ENCODE results near the gene NAV2. TPM values are rescaled to one million over a fixed set of nuclear protein-coding genes. Genes with fewer than 3 reads are reported as not detected.

The NAV2 gene
- total RNA-seq, 1 donor from 2014 or later: 9.6 TPM

DNA sequence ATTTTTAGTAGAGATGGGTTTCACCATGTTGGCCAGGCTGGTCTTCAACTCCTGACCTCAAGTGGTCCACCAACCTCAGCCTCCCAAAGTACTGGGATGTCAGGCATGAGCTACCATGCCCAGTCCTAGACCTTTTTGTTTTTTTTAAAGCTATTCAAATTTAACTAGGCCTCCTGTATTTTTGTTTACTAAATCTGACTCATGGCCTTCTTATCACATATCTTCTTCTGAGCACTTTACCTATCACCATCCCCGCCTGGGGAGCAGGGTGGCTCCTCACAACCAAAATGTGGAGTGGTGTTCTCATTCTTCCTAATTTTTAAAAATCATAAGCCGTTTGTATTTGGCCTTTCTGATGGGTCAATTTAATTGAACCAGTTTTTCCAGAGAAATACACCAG is 355.0 kb downstream of the NAV2 start:
- H3K27ac Mint-ChIP-seq: no peak overlapping the region
- H4K20me1 ChIP-seq (ENCODE audit: low read depth): no peaks in the 10 kb centered on the region
- no peak overlapping the region for H3K27ac ChIP-seq
- H3K4me1 ChIP-seq: no peaks in the 10 kb centered on the region
- no peaks in the 10 kb centered on the region for H3K4me1 Mint-ChIP-seq
- no peak overlapping the region for H2AFZ ChIP-seq (replicated peaks)
- H3K36me3 ChIP-seq: no peaks in the 10 kb centered on the region
- H3K79me2 ChIP-seq (ENCODE audit: low read depth): no peaks in the 10 kb centered on the region
- H3K27me3 ChIP-seq: no peaks in the 10 kb centered on the region
- no peak for DNase-seq (ENCODE audit: low spot score)
- H3K27me3 Mint-ChIP-seq (ENCODE audit: insufficient read depth, low read depth): no peaks in the 10 kb centered on the region
- peaks cover 10% of the 10 kb centered on the region for H3K9me3 Mint-ChIP-seq
- H3K4me2 ChIP-seq: no peak overlapping the region
- no peaks in the 10 kb centered on the region for H3F3A ChIP-seq (ENCODE audit: low read depth)
- H3K4me3 Mint-ChIP-seq: no peak overlapping the region
- peaks cover 41% of the 10 kb centered on the region for H3K36me3 Mint-ChIP-seq
- no peaks in the 10 kb centered on the region for H3K9me3 ChIP-seq (ENCODE audit: low read depth)
- no peak overlapping the region for H3K9ac ChIP-seq
- TF ChIP-seq EZH2phosphoT487 (IDR thresholded peaks at IDR 0.05) (no peak), EZH2 (IDR thresholded peaks at IDR 0.05) (no peak)
- TF ChIP-seq, protein P1, sequence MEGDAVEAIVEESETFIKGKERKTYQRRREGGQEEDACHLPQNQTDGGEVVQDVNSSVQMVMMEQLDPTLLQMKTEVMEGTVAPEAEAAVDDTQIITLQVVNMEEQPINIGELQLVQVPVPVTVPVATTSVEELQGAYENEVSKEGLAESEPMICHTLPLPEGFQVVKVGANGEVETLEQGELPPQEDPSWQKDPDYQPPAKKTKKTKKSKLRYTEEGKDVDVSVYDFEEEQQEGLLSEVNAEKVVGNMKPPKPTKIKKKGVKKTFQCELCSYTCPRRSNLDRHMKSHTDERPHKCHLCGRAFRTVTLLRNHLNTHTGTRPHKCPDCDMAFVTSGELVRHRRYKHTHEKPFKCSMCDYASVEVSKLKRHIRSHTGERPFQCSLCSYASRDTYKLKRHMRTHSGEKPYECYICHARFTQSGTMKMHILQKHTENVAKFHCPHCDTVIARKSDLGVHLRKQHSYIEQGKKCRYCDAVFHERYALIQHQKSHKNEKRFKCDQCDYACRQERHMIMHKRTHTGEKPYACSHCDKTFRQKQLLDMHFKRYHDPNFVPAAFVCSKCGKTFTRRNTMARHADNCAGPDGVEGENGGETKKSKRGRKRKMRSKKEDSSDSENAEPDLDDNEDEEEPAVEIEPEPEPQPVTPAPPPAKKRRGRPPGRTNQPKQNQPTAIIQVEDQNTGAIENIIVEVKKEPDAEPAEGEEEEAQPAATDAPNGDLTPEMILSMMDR (IDR thresholded peaks at IDR 0.05): no peak
- no peak overlapping the region for H3K4me3 ChIP-seq

GRCh38 chr11:20068691-20069090 is 356.1 kb downstream of the NAV2 start:
- H3K4me3 Mint-ChIP-seq: no peak overlapping the region
- no peak for DNase-seq (ENCODE audit: low spot score)
- Histone ChIP-seq H3K79me2 (ENCODE audit: low read depth) (no peaks in the 10 kb centered on the region), H3K27ac (no peak overlapping the region), H3K36me3 (no peaks in the 10 kb centered on the region), H3K27me3 (no peaks in the 10 kb centered on the region), H3K4me3 (no peak overlapping the region), H2AFZ (replicated peaks) (no peak overlapping the region), H3K9me3 (ENCODE audit: low read depth) (no peaks in the 10 kb centered on the region), H3K9ac (no peak overlapping the region), H3F3A (ENCODE audit: low read depth) (no peaks in the 10 kb centered on the region), H3K4me2 (no peak overlapping the region), H3K4me1 (no peaks in the 10 kb centered on the region), H4K20me1 (ENCODE audit: low read depth) (no peaks in the 10 kb centered on the region)
- peaks cover 15% of the 10 kb centered on the region for H3K9me3 Mint-ChIP-seq
- no peaks in the 10 kb centered on the region for H3K4me1 Mint-ChIP-seq
- H3K27ac Mint-ChIP-seq: no peak overlapping the region
- no peaks in the 10 kb centered on the region for H3K27me3 Mint-ChIP-seq (ENCODE audit: insufficient read depth, low read depth)
- H3K36me3 Mint-ChIP-seq: peaks cover 51% of the 10 kb centered on the region
- TF ChIP-seq EZH2 (IDR thresholded peaks at IDR 0.05) (no peak), EZH2phosphoT487 (IDR thresholded peaks at IDR 0.05) (no peak)
- TF ChIP-seq, protein P1 (IDR thresholded peaks at IDR 0.05): no peak

- no peak overlapping the region for H3K4me3 Mint-ChIP-seq
- H4K20me1 ChIP-seq (ENCODE audit: low read depth): no peaks in the 10 kb centered on the region
- H3K27me3 ChIP-seq: no peaks in the 10 kb centered on the region
- no peak for DNase-seq (ENCODE audit: low spot score)
- no peaks in the 10 kb centered on the region for H3K27me3 Mint-ChIP-seq (ENCODE audit: insufficient read depth, low read depth)
- no peak overlapping the region for H3K4me3 ChIP-seq
- no peaks in the 10 kb centered on the region for H3K36me3 ChIP-seq
- H3K36me3 Mint-ChIP-seq: peaks cover 56% of the 10 kb centered on the region
- no peaks in the 10 kb centered on the region for H3K79me2 ChIP-seq (ENCODE audit: low read depth)
- no peak overlapping the region for H3K27ac ChIP-seq
- no peaks in the 10 kb centered on the region for H3K4me1 Mint-ChIP-seq
- peaks cover 15% of the 10 kb centered on the region for H3K9me3 Mint-ChIP-seq
- no peaks in the 10 kb centered on the region for H3K9me3 ChIP-seq (ENCODE audit: low read depth)
- TF ChIP-seq, protein P1 (IDR thresholded peaks at IDR 0.05): no peak
- no peak for TF ChIP-seq EZH2phosphoT487 (IDR thresholded peaks at IDR 0.05)
- TF ChIP-seq EZH2 (IDR thresholded peaks at IDR 0.05): no peak
- no peak overlapping the region for H3K9ac ChIP-seq
- no peaks in the 10 kb centered on the region for H3K4me1 ChIP-seq
- H2AFZ ChIP-seq (replicated peaks): no peak overlapping the region
- no peak overlapping the region for H3K4me2 ChIP-seq
- no peaks in the 10 kb centered on the region for H3F3A ChIP-seq (ENCODE audit: low read depth)
- H3K27ac Mint-ChIP-seq: no peak overlapping the region
Observed at GRCh38 chr11:20070459-20070858, 357.8 kb downstream of the NAV2 start.

Data from neural progenitor cell (in vitro differentiated cells).